Cardiac muscle cell (in vitro differentiated cells and primary cell): Measurements from ENCODE around the gene TAF8. TPM values are rescaled to one million over a fixed set of nuclear protein-coding genes. Genes with fewer than 3 reads are reported as not detected.

Experiments
- DNase-seq, 2 donors: peaks; one replicate each; pipeline versions ENCODE4 v3.0.0 to v3.0.0-alpha.2; 2010 to 2017; ENCODE audit warnings: low read depth in 1 of 2, low spot score in 1 of 2
- H3K27ac ChIP-seq: fragments of 200-600 bp; sonication (generic); 2 replicates; pipeline ENCODE4 v1.5.1; 2016
- H3K27me3 ChIP-seq: fragments of 200-600 bp; sonication (generic); 2 replicates; pipeline ENCODE4 v1.6.0; 2016; ENCODE audit warnings: control low read depth
- H3K36me3 ChIP-seq: fragments of 200-600 bp; sonication (generic); 2 replicates; pipeline ENCODE4 v1.5.1; 2016; ENCODE audit warnings: control low read depth
- H3K4me1 ChIP-seq: fragments of 200-600 bp; sonication (generic); 2 replicates; pipeline ENCODE4 v1.8.1; 2017; ENCODE audit warnings: low read depth, mild to moderate bottlenecking, mixed run types
- H3K4me3 ChIP-seq: fragments of 200-600 bp; sonication (generic); 2 replicates; pipeline ENCODE4 v1.5.1; 2016; ENCODE audit warnings: mild to moderate bottlenecking
- H3K9me3 ChIP-seq: fragments of 200-600 bp; sonication (generic); 2 replicates; pipeline ENCODE4 v1.5.1; 2017; ENCODE audit warnings: low read depth, mild to moderate bottlenecking, control low read depth
- polyA plus RNA-seq: library from polyadenylated mRNA; unstranded; fragments of >200 nt; fragmentation: Nextera tagmentation; extraction: Ambion mirVana; gene quantifications from 2 replicates; pipeline ENCODE4 v1.2.1, GENCODE V29; 2016
- total RNA-seq: library from RNA; depleted of rRNA; stranded (reverse); fragments of >200 nt; gene quantifications from 2 replicates; pipeline ENCODE4 v1.2.3, GENCODE V29; 2016
- TF ChIP-seq, protein P1 (sequence below): IDR thresholded peaks from 2 replicates; pipeline ENCODE4 v1.5.1; 2012; ENCODE audit warnings: low read depth, mild to moderate bottlenecking, low read length

The TAF8 gene
- total and polyA plus RNA-seq, 2 experiments from 2014 or later, result 18.3 to 31.6 TPM

- Histone ChIP-seq H3K4me3 (no peak overlapping the region), H3K27me3 (no peaks in the 10 kb centered on the region), H3K9me3 (no peaks in the 10 kb centered on the region), H3K36me3 (no peaks in the 10 kb centered on the region), H3K27ac (no peak overlapping the region), H3K4me1 (peaks cover 6% of the 10 kb centered on the region)
- TF ChIP-seq, protein P1, sequence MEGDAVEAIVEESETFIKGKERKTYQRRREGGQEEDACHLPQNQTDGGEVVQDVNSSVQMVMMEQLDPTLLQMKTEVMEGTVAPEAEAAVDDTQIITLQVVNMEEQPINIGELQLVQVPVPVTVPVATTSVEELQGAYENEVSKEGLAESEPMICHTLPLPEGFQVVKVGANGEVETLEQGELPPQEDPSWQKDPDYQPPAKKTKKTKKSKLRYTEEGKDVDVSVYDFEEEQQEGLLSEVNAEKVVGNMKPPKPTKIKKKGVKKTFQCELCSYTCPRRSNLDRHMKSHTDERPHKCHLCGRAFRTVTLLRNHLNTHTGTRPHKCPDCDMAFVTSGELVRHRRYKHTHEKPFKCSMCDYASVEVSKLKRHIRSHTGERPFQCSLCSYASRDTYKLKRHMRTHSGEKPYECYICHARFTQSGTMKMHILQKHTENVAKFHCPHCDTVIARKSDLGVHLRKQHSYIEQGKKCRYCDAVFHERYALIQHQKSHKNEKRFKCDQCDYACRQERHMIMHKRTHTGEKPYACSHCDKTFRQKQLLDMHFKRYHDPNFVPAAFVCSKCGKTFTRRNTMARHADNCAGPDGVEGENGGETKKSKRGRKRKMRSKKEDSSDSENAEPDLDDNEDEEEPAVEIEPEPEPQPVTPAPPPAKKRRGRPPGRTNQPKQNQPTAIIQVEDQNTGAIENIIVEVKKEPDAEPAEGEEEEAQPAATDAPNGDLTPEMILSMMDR, result no peak
- no peak for DNase-seq
Observed at GRCh38 chr6:42020967-42021366, 29.4 kb upstream of the TAF8 start.

DNA sequence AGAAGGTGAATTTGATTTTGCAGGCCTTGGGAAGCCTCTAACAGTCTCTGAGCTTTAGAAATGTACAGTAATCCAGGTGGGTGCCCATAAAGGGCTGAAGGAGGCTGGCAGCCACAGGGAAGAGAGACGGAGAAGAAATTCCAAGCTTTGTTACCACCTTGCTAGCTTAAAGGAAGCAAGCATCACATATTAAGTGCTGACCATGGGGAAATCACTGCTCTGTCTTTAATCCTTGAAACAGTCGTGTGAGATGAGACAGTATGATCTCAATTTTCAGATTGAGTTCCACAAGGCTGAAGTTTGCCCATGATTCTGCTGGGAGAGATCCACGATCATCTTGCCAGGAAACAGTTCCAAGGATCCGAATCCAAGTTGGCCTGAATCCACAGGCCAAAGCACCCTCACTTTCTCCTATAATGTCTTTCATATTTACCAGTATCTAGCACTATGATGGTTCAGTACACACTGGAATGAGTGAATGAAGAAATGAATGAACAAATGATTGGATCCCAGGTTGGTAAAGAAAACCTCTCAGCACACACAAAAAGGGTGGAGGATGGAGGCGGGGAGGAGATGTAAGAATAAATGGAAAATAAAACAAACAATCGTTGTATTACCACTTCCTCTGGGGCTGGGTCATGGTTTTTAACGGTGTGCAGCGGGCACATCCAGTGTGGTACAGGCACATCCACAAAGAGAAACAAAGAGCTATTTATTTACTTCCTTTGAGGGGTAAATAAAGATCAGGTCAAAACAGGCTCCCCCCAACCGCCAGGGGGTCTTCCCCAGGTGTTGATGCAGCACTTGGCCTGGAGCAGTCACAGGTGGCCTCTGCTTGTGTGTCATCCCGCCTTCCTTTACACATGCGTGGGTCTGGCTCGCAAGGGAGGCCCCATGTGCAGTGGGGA, 28.2 kb upstream of the TAF8 start:
- H3K4me1 ChIP-seq, result peaks cover 5% of the 10 kb centered on the region
- H3K36me3 ChIP-seq, result no peaks in the 10 kb centered on the region
- no peak overlapping the region for H3K27ac ChIP-seq
- H3K27me3 ChIP-seq, result no peaks in the 10 kb centered on the region
- DNase-seq, result peak in 1 of 2 donors; percentile 25
- no peak overlapping the region for H3K4me3 ChIP-seq
- no peaks in the 10 kb centered on the region for H3K9me3 ChIP-seq
- TF ChIP-seq, protein P1, result no peak

GRCh38 chr6:42022755-42023384, 27.5 kb upstream of the TAF8 start:
- no peaks in the 10 kb centered on the region for H3K27me3 ChIP-seq
- no peak overlapping the region for H3K4me3 ChIP-seq
- no peak overlapping the region for H3K27ac ChIP-seq
- no peaks in the 10 kb centered on the region for H3K4me1 ChIP-seq
- H3K9me3 ChIP-seq, result no peaks in the 10 kb centered on the region
- TF ChIP-seq, protein P1, result no peak
- DNase-seq, result no peak
- no peaks in the 10 kb centered on the region for H3K36me3 ChIP-seq

DNA sequence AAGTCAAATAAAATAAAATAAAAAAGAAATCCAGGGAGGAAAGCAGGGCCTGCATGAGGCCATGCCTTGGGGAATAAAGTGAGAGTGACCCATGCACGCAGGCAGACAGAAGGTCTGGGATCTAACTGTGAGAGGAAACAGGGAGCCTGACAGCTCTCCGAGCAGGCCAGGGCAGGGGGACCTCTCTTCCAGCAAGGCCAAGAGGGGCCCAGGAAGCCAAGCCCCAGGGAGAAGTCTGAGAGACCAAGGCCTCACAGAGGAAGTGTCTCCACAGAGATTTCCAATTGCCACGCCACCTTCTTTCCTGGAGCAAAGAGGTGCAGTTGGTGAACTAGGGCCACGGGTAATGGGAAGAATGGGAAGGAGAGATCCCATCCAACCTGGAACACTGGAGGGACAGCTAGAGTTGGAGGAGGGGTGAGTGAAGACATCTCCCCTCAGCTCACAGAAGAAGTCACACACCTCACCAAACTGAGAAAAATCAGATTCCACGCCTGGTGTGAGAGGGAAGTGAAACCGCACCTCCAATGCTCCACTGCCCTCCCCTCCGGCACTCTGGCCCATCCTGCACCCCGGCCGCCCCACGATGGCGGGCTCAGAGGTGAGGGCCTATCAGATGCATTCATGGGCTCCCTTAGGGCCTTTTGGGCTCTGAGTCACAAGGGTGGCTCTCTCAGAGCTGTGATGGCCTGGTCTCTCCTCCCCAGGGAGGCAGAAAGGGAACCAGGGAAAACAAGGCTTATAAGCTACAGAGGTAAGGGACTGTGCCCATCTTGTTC, 25.1 kb upstream of the TAF8 start:
- Histone ChIP-seq H3K9me3 (no peaks in the 10 kb centered on the region), H3K4me1 (no peaks in the 10 kb centered on the region), H3K4me3 (no peak overlapping the region), H3K27ac (no peak overlapping the region), H3K36me3 (no peaks in the 10 kb centered on the region), H3K27me3 (no peaks in the 10 kb centered on the region)
- TF ChIP-seq, protein P1, result no peak
- no peak for DNase-seq

DNA sequence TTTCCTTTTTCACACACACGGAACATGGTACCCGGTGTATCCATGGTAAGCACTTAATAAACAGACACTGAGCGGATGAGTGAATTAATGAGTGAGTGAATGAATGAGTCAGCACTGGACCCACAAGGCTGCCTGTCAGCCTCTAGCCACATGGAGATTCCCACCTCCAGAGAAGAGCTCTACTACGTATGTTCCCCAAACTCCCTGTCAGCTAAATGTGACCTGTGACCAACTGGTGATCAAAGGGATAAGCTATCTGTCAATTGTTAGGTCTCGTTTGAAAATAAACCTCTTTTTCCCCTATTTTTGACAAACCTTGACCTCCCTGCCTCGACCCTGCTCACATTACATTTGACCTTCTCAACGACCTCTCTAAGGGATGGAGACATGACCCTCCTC, 24.5 kb upstream of the TAF8 start:
- H3K9me3 ChIP-seq, result no peaks in the 10 kb centered on the region
- no peak for DNase-seq
- no peaks in the 10 kb centered on the region for H3K36me3 ChIP-seq
- H3K4me1 ChIP-seq, result peaks cover 5% of the 10 kb centered on the region
- H3K27ac ChIP-seq, result no peak overlapping the region
- H3K4me3 ChIP-seq, result no peak overlapping the region
- TF ChIP-seq, protein P1, result no peak
- no peaks in the 10 kb centered on the region for H3K27me3 ChIP-seq
